MCF 10A (cell line): ENCODE data around the gene CHST11. TPM values are rescaled to one million over a fixed set of nuclear protein-coding genes. Genes with fewer than 3 reads are reported as not detected.

Experiments used
- BruUV-seq: library from RNA; stranded (reverse); fragments of 400-500 nt; replicated peaks from 2 replicates; lab custom pipeline; 2021; lab: Mats Ljungman, UMichigan
- CTCF ChIA-PET: fragments of 300-600 bp; sonication (Branson Sonifier 250); formaldehyde crosslinking; extraction: SDS; loops from one replicate; lab custom pipeline; 2021; ENCODE audit warnings: antibody characterized with exemption, inconsistent platforms; lab: Yijun Ruan, JAX
- POLR2A ChIA-PET: fragments of 300-600, 350-650 bp; sonication (Branson Sonifier 250); formaldehyde crosslinking; extraction: SDS; loops from one replicate; lab custom pipeline; 2020; ENCODE audit warnings: antibody characterized with exemption, inconsistent platforms; lab: Yijun Ruan, JAX
- DNase-seq: peaks from one replicate; pipeline ENCODE4 v3.0.0-alpha.2; 2018; ENCODE audit not compliant: unreplicated experiment
- H3K27ac Mint-ChIP-seq: one replicate; pipeline ENCODE4 v1.8.0; 2022; ENCODE audit warnings: mild to moderate bottlenecking, low read depth, mixed read lengths; ENCODE audit not compliant: unreplicated experiment
- H3K27me3 Mint-ChIP-seq: one replicate; pipeline ENCODE4 v1.8.0; 2022; ENCODE audit warnings: mixed read lengths; ENCODE audit not compliant: insufficient read depth, unreplicated experiment
- H3K36me3 Mint-ChIP-seq: one replicate; pipeline ENCODE4 v1.8.0; 2022; ENCODE audit warnings: mild to moderate bottlenecking, moderate library complexity, mixed read lengths; ENCODE audit not compliant: insufficient read depth, unreplicated experiment
- H3K4me1 Mint-ChIP-seq: one replicate; pipeline ENCODE4 v1.8.0; 2022; ENCODE audit warnings: mixed read lengths; ENCODE audit not compliant: insufficient read depth, unreplicated experiment
- H3K4me3 Mint-ChIP-seq: one replicate; pipeline ENCODE4 v1.8.0; 2022; ENCODE audit warnings: mild to moderate bottlenecking, moderate library complexity, mixed read lengths; ENCODE audit not compliant: unreplicated experiment
- H3K9me3 Mint-ChIP-seq: one replicate; pipeline ENCODE4 v1.8.0; 2022; ENCODE audit warnings: mixed read lengths; ENCODE audit not compliant: unreplicated experiment
- CTCF ChIP-seq: fragments of 200-600 bp; IDR thresholded peaks from one replicate; pipeline ENCODE4 v1.8.0; 2022; ENCODE audit warnings: antibody characterized with exemption, mild to moderate bottlenecking; ENCODE audit not compliant: unreplicated experiment
- intact Hi-C: fragments of 100-400 bp; cut with micrococcal nuclease; formaldehyde crosslinking; loops from 2 replicates; pipeline ENCODE4 v1.14.1; 2022
- total RNA-seq: library from RNA; stranded (reverse); gene quantifications from 2 replicates; pipeline ENCODE4 v1.2.3, GENCODE V29; 2022

Gene CHST11
- total RNA-seq, 1 experiment from 2014 or later, result 5.3 TPM

DNA sequence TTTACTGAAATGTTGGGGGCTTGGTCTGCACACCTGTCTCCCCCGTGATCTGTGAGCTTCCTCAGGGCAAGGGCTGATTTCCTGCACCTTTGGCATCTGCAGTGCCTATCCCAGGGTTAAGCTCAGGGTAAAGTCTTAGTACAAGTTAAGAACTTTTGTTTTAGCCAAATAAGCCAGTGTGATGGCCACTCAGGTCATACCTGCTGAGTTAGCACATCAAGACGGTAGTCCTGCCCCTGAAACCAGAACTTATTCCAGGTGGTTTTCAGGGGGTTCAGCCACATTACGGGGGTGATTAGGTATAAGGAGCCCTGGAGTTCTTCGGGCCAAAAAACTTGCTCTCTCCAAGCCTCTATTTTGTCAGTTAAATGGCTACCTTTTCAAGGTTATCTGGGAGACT is 21.6 kb upstream of the CHST11 start:
- no peak overlapping the region for H3K27ac Mint-ChIP-seq
- TF ChIP-seq CTCF, result no peak
- H3K9me3 Mint-ChIP-seq, result no peaks in the 10 kb centered on the region
- POLR2A ChIA-PET, result no interaction called here
- CTCF ChIA-PET, result interaction anchor here (0.6 kb wide), 1 partner anchor 54 kb away, joined by 4 read pairs; no protein-coding TSS in a partner anchor
- no TSS peak for BruUV-seq
- intact Hi-C loops, result no loop called here
- no peak overlapping the region for H3K4me3 Mint-ChIP-seq
- H3K4me1 Mint-ChIP-seq, result no peaks in the 10 kb centered on the region
- peaks cover 12% of the 10 kb centered on the region for H3K27me3 Mint-ChIP-seq
- no peaks in the 10 kb centered on the region for H3K36me3 Mint-ChIP-seq
- DNase-seq, result no peak

- H3K9me3 Mint-ChIP-seq, result no peaks in the 10 kb centered on the region
- ChIA-PET CTCF (no interaction called here), POLR2A (no interaction called here)
- H3K27ac Mint-ChIP-seq, result no peak overlapping the region
- BruUV-seq, result no TSS peak
- intact Hi-C loops, result no loop called here
- H3K36me3 Mint-ChIP-seq, result no peaks in the 10 kb centered on the region
- no peak for TF ChIP-seq CTCF
- DNase-seq, result no peak
- no peaks in the 10 kb centered on the region for H3K4me1 Mint-ChIP-seq
- H3K27me3 Mint-ChIP-seq, result peaks cover 12% of the 10 kb centered on the region
- H3K4me3 Mint-ChIP-seq, result no peak overlapping the region
These were observed 21.0 kb upstream of the CHST11 start for GRCh38 chr12:104435765-104436164.

GRCh38 chr12:104436790-104437189 is 20.0 kb upstream of the CHST11 start:
- Mint-ChIP-seq H3K36me3 (no peaks in the 10 kb centered on the region), H3K9me3 (no peaks in the 10 kb centered on the region), H3K4me3 (no peak overlapping the region), H3K27ac (no peak overlapping the region), H3K4me1 (no peaks in the 10 kb centered on the region), H3K27me3 (peaks cover 12% of the 10 kb centered on the region)
- no peak for DNase-seq
- BruUV-seq, result no TSS peak
- ChIA-PET POLR2A (no interaction called here), CTCF (no interaction called here)
- TF ChIP-seq CTCF, result no peak
- intact Hi-C loops, result no loop called here

- Mint-ChIP-seq H3K4me3 (no peak overlapping the region), H3K36me3 (no peaks in the 10 kb centered on the region), H3K4me1 (no peaks in the 10 kb centered on the region), H3K27me3 (peaks cover 12% of the 10 kb centered on the region), H3K27ac (no peak overlapping the region), H3K9me3 (no peaks in the 10 kb centered on the region)
- DNase-seq, result no peak
- CTCF ChIA-PET, result interaction anchor here (0.6 kb wide), 2 partner anchors 13 to 56 kb away, joined by 3 read pairs; no protein-coding TSS in a partner anchor
- TF ChIP-seq CTCF, result no peak
- POLR2A ChIA-PET, result no interaction called here
- BruUV-seq, result no TSS peak
- intact Hi-C loops, result no loop called here
These were observed 18.6 kb upstream of the CHST11 start for GRCh38 chr12:104438134-104438533.
